ENCODE data around the gene AGBL5.

- TF ChIP-seq CTCF (IDR thresholded peaks at IDR 0.05) (no peak), POLR2A (IDR thresholded peaks at IDR 0.05) (no peak)
These were observed 50.9 kb downstream of the AGBL5 start for GRCh38 chr2:27102329-27102728.

All from testis (tissue), 2 donors.